Inferior parietal cortex (tissue), 1 donor: ENCODE data around the gene FETUB.

Experiments used
- DNase-seq: peaks from one replicate; pipeline ENCODE4 v3.0.0-alpha.2; 2016; ENCODE audit errors: extremely low spot score

FETUB gene, protein sequence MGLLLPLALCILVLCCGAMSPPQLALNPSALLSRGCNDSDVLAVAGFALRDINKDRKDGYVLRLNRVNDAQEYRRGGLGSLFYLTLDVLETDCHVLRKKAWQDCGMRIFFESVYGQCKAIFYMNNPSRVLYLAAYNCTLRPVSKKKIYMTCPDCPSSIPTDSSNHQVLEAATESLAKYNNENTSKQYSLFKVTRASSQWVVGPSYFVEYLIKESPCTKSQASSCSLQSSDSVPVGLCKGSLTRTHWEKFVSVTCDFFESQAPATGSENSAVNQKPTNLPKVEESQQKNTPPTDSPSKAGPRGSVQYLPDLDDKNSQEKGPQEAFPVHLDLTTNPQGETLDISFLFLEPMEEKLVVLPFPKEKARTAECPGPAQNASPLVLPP

DNA sequence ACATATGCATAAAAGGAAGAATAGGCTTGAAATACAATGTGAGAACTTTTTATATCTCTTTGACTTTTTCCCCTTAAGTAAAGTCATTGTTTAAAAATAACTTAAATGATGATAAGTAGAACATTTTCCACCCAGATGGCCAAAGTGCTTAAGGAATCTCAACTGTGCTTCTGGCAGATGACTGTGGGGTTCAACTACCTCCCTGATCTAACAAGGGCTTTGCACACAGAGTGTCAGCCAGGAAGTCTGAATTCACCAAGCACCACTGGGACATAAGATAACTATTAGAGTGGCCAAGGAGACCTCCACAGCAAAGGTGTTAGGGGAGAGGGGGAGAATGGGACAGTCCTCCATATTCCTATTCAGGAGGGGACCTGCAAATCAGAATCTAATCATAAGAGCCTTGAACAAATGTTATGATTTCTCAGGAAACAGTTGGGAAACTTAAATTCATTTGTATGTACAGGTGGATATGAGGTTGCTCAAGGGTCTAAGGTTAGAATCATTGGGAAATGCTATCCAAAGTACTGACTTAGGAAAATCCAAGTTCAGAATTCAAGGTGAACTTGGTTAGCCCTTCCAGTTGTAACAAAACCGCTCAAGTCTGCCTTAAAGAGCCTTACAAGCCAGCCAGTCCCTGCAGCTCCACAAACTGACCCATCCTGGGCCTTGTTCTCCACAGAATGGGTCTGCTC is at the start of gene FETUB:
Gene FETUB, plus strand, starts transcription at position 622 of the 695 bp plus-strand sequence. Its CDS starts 62 bp downstream, at position 684.
- no peak for DNase-seq

DNA sequence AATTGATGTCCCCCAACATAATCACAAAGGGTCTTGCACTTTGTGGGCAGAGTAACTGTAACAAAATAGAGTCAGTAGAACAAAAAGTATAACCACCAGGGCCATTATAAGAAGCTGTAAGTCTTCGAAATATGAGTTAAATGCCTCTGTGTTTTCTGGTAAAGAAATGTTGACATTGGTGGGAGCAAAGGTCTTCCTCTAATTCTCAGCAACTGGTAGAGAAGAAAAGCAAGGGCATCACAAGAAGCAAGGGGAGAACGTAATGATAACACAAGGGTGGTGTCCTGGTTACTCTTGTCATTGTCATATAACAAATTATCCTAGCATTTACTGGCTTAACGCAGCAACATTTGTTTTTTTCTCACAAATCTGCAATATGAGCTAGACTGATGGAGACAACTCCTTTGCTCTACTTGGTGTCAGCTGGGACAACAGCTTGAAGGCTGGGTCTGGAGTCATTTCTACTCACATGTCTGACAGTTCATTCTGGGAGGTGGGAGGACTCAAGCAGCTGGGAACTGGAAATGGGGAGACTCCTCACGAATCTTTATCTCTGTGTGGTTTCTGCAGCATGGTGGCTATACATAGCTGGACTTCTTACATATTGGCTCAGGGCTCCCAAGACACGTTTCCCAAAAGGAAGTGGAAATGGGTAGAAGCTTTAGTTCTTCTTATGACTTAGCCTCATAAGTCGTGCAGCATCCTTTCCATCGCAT is 49.5 kb upstream of the FETUB start:
- no peak for DNase-seq

- DNase-seq: no peak
Measured at GRCh38 chr3:186592682-186593081, 47.5 kb upstream of the FETUB start.

DNA sequence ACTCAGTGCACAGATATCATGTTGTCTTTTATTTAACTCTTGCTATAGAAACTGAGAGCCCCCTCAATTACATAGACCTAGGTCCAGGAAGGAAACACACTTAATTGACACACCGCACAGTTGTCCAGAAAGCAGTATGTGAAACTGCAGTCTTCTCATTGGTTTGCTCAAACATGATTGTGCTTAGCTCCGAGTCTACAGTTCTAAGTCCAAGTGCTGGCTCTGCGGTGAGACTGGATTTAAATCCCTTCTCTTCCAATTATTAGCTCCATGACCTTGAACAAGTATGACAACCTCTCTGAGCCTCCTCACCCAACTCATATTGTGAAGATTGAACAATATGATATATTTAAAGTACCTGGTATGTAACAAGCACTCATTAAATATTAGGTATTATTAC is 46.3 kb upstream of the FETUB start:
- no peak for DNase-seq

DNA sequence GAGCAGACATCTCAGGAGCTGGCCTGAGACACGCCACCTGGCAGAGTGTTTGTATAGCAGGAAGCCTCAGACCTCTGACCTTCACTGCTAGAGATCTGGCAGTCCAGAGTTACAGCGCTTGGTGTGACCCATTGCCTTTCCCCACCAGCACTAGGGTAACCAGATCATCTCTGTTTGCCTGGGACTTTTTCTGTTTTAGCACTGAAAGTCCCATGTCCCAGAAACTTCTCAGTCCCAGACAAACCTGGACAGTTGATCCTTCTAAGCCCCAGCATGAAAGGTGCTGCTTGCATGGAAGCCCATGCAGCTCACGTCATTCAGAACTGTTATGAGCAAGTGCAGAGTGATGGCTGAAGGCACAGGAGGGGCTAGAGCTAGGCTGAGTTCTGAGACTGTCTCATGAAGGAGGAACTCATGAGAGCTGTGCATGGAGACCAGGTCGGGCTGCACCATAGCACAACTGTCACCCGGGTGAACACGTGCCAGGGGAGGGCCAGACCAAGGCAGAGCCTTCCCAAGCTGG is 45.5 kb upstream of the FETUB start:
- no peak for DNase-seq

GRCh38 chr3:186596568-186597287 is 43.5 kb upstream of the FETUB start:
- DNase-seq: no peak

DNA sequence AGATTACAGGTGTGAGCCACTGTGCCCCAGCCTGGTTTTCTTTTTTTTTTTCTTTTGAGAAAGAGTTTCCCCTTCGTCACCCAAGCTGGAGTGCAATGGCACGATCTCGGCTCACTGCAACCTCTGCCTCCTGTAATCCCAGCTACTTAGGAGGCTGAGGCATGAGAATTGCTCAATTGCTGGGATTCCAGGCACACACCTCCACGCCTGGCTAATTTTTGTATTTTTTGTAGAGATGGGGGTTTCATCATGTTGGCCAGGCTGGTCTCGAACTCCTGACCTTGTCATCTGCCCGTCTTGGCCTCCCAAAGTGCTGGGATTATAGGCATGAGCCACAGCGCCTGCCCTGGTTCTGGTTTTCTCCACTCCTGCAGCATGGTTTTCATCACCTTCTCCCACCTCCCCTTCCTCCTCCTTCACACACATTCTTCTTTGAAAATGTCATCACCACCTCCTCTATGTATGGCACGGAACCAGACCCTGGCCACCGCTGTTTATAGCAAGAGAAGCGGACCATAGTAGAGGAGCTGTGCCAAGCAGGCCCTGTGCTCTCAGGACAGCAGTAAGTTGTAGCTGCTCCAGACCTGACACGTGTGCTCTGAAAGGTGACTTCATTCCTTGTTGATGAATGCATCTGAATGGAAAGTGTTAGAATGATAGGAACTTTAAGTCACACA is 42.0 kb upstream of the FETUB start:
- no peak for DNase-seq

GRCh38 chr3:186598794-186599141 is 41.4 kb upstream of the FETUB start:
- no peak for DNase-seq

DNA sequence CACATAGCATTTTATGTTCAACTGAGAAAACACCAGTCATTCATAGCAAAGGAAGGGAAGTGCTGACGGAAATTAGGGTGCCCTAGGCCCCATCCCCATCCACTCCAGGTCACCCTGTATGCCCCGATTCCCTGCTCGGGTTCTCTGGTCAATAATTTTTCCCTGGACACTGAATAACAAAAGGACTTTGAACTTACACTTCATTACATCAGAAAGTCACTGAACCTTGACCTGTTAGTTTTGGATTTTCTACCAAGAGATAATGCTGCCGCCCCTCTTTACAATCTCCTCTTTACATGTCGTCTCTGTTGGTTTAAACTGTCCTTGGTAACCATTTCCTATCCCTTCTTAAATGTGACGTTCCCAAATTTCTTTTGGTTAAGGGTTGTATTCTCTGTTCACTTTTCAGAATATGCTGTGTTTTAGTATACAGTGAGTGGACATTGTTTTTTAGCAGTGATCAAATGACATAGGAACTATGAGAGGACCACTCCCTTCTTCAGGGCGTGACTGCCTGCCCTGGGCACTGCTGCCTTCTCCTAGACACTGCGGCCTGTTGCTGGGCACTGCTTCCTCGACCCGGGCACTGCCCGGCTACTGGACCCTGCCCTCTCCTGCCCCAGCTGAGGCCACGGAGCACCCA is 40.9 kb upstream of the FETUB start:
- no peak for DNase-seq

- no peak for DNase-seq
Measured at GRCh38 chr3:186599785-186600166, 40.4 kb upstream of the FETUB start.

- no peak for DNase-seq
Measured at GRCh38 chr3:186600896-186601295, 39.3 kb upstream of the FETUB start.

DNA sequence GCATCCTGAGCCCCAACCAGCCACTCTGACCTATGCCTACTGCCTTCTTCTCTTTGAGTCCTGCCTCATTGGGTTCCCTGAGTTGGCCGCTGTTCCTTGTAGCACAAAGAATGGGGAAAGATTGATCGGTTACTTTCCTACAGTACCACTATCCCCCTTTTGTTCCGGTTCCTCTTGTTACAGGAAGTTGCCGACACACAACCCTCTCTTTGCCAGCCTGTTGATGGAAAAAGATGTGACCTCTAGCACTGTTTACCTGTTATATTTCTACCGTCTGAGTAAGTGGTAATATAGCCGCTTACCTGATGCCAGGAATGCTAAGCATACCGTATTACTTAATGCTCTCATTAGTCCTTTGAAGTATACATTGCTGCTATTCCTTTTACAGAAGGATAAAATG is 37.0 kb upstream of the FETUB start:
- no peak for DNase-seq

DNA sequence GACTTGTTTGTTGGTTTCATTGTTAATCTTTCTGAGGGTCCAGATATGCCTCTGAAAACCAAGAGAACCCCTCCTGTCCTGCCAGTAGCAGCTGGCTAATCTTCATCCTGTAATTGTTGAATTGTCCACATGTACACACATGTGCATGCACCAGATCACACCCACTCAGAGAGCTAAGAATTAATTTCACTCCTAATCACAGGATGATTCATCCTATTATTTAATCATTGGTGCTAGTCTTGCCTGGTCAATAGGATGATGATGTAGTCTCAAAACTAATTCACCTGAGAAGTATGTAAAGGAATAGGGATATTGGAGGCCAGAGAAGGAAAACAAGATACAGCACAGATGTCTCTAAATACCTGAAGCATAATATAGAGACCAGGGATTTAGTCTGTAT is 35.1 kb upstream of the FETUB start:
- DNase-seq: no peak

DNA sequence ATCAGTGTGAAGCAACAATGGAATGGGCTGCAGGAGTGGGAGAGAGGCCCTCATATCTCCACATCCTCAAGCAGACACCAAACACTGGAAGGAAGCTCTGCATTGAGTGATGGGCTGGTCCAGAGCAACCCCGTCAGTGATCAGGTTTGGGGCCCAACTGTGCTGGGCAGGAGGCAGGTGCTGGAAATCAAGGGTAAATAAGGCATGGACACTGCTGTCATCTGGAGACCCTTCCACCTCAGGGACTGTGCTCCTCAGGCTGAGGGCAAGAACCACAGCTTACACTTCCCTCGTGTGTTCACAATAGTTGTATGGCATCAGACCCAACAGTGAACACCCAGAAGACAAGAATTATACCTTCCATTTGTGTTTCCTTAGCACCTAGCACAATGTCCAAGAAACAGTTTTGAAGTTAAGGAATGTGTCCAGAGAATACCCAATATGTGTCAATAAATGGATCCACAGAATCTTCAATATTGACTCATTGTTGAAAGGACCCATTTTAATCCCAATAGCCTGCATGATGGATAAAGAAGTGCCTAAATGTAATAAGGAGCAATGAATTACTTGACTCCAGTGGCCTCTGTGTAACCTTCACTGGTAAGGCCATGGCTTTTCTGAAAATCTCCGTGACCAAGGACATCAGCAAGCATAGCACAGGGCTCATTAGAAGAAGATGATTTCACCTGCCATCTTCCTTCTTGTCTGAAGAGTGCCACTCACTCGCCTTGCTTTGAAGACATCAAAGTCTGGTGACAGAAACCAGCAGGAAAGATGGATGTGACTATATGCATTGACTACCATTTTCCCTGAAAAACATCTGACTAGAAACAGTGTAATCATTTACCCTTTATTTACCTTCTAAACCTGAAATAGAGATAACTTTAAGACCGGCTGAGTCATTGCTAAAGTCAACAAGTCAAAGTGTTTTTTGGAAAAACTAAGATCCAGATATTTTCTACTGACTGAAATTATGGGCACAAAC is 34.3 kb upstream of the FETUB start:
- DNase-seq: no peak

DNA sequence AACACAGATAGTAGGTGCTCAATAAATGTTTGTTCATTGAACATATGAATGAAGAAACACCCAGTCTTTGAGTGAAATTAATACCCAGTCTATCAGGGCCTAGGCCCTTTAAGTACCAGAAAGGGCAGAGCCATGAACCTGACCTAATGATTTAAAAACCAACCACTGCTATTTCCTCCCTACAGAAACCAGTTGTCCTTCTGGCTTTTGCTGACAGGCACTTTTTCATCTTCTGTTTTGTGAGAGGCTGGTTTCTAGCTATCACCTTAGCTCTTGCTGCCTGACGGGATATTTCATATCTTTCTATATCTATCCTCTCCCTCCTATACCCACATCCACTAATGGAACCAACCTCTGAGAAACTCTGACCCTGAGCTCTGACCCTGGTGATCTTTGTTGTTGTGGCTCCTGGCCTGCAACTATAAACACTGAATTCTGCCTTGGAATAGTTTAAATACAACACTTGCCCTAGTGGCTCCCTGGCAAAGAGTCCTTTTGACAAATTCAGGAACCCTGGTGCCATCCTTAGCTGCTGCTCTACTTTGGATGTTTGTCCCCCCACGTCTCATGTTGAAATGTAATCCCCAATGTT is 31.5 kb upstream of the FETUB start:
- no peak for DNase-seq

- DNase-seq: no peak
Measured at GRCh38 chr3:186609247-186609868, 30.8 kb upstream of the FETUB start.

DNA sequence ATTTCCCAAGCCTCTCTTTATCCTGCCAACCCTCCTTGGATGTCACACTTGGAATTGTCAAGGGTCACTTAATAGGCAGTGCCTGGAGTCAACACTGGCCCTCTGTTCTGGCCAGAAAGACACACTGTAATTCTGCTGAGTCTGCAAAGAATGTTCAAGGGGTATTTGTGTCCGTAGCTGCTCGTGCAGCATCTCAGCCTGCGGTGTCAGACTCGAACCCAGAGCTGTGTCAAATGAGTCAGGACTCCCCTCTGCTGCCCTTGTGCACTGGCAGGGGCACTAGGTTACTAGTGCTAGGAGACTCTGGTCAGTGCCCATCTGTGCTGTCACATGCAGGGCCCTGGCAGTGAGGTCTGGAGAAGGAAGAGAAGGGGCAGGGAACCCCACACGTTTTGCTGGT is 28.1 kb upstream of the FETUB start:
- no peak for DNase-seq

DNA sequence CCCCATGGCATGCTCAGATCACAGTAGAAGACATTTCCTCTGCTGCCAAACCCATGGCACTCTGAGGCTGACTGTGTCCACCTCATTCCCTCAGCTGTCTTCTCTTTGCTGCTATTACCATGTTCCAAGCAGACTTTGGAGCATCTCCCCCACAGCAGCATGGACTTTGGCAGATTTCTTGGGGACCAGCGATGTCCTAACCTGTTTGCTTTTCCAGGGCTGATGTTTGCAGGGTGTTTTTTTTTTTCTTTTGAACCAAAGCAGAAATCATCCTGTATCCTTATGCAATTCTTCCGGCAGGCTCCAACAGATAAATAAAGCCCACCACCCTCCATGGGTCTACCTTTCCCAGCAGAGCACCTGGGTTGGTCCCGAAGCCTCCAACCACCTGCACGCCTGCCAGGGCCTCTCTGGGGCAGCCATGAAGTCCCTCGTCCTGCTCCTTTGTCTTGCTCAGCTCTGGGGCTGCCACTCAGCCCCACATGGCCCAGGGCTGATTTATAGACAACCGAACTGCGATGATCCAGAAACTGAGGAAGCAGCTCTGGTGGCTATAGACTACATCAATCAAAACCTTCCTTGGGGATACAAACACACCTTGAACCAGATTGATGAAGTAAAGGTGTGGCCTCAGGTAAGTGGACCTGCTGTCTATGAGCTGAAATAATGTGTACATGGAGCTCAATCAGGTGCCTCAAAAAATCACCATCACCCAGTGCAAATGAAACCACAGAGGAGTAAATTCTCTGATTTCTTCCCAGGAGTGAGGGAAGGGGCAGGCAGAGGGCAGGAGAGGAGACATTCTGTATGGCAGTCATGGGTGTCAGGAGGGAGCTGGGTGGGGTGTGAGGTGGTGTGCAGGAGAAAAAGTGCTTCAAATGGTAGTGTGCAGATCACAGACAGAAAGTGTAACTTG is 27.2 kb upstream of the FETUB start, which contains the start of gene AHSG:
Gene AHSG, plus strand, starts transcription at position 340 of the 916 bp plus-strand sequence. Its CDS starts 82 bp downstream, at position 422.
- DNase-seq: no peak
